Astrocyte of the spinal cord (primary cell): Measurements from ENCODE around the gene GPR156.

Experiments used
- DNase-seq: peaks from one replicate; pipeline ENCODE4 v3.0.0; 2011; ENCODE audit warnings: low read depth, low spot score
- H3K4me3 ChIP-seq: 2 replicates; pipeline ENCODE4 v1.5.1; 2011; ENCODE audit warnings: low read depth, mild to moderate bottlenecking, low read length, moderate library complexity
- CTCF ChIP-seq: IDR thresholded peaks from 2 replicates; pipeline ENCODE4 v1.5.1; 2012; ENCODE audit warnings: low read depth, mild to moderate bottlenecking, low read length, inconsistent platforms
- in situ Hi-C: cut with HindIII; loops from 2 replicates; pipeline ENCODE4 v1.10.0; 2017; ENCODE audit warnings: low sequenced_read_pairs

GPR156 gene

GRCh38 chr3:120174811-120175539, 110.0 kb downstream of the GPR156 start:
- in situ Hi-C loops, result no loop called here
- no peak overlapping the region for H3K4me3 ChIP-seq

GRCh38 chr3:120173056-120173675, 111.9 kb downstream of the GPR156 start:
- peak; percentile 8 for DNase-seq
- in situ Hi-C loops, result no loop called here
- H3K4me3 ChIP-seq, result no peak overlapping the region
- TF ChIP-seq CTCF, result no peak

More at GRCh38 chr3:120174811-120175539, 110.0 kb downstream of the GPR156 start:
- DNase-seq, result no peak
- no peak for TF ChIP-seq CTCF

- H3K4me3 ChIP-seq, result no peak overlapping the region
- TF ChIP-seq CTCF, result no peak
- in situ Hi-C loops, result no loop called here
- DNase-seq, result peak; percentile 72
These were observed 113.0 kb downstream of the GPR156 start for GRCh38 chr3:120172070-120172469.

GRCh38 chr3:120171134-120171873, 113.7 kb downstream of the GPR156 start:
- peak; percentile 40 for DNase-seq
- in situ Hi-C loops, result no loop called here
- H3K4me3 ChIP-seq, result no peak overlapping the region
- TF ChIP-seq CTCF, result no peak

GRCh38 chr3:120170223-120170622, 114.8 kb downstream of the GPR156 start:
- in situ Hi-C loops, result no loop called here
- DNase-seq, result peak; percentile 70

More at GRCh38 chr3:120170223-120170622, 114.8 kb downstream of the GPR156 start:
- TF ChIP-seq CTCF, result no peak
- no peak overlapping the region for H3K4me3 ChIP-seq
